GM21381 (cell line): Measurements from ENCODE around the gene KSR1.
"Not testable (repeated sequence)": the region's sequence is repeated elsewhere in the genome, so short reads cannot be mapped to it uniquely, and the experiment has no call there.

ENCODE experiments used
- ATAC-seq: cut with Tn5 transposase; IDR thresholded peaks from one replicate; pipeline ENCODE4 v1.9.1; 2021; ENCODE audit warnings: mild to moderate bottlenecking, moderate library complexity; ENCODE audit not compliant: unreplicated experiment

The KSR1 gene

DNA sequence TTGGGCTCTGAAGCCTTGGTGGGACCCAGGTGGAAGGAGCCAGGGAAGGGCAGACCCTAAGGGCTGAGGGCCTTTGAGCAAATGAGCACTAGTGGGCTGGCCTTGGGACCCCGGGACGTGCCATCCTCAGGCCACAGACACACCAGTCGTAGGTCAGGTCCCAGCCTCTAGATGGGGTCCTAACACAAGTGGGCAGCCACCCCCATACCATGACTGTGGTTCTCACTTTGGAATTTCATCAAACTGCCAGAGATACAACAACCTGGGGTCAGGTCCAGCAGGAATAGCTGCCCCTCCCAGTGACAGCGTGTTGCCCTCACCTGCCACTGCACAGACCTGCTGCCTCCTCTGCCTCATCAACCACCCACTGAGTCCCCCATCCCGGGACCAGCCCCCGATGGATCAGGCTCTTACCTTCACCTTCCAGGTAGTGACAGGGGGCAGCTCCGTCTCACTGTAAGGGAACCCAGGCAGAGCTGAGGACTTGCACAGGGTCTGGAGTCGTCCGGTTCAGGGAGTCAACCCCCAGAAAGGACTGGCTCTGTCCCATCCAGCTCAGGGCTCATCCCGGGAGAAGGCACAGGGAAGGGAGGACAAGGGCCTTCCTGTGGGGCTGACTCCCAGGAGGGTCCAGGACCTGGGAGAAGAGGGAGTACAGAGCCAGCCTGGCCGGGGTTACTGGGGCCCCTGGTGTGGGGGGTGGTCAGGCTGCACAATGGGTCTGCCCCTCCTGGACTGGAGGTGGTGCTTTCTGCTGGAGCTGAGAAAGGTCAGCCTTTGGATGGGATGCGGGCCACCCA is 214.7 kb downstream of the KSR1 start:
- ATAC-seq = no peak

DNA sequence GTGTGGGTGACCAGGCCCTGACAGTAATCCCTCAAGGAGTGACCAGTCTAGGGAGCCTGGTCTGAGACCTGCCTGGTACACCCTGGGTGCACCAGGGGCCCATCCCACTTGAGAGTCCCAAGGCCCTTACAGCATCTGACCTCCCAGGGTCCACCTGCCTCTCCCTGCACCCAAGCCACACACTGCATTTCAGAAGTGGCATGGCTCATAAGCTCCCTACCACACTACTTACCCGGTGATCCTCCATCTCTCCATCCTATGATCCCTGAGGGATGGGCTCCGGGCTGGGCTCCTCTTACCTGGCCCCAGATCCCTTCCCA is 215.3 kb downstream of the KSR1 start:
- no peak for ATAC-seq

DNA sequence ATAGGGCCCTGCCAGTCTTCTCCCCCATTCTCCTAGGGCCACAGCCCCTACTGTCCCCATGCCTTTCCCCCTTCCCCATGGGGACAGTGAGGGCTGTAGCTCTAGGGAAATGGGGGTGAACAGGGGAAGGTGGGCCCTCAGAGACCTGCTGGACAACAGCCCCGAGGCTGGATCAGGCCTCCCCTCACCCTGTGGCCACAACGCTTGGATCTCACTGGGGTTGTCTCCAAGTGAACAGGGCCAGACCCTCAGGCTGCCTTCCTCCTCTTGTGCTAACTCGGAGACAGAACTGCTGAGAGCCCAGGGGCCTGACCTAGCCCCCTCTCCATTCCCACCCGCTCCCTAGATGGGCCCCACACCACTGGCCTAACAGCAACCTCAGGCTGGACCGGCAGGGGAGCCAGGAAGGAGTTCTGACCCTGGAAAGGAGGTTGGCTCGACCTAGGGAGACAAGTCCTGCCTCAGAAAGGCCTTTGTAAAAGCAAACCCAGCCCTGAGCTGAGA is 215.8 kb downstream of the KSR1 start:
- not testable (repeated sequence) for ATAC-seq

DNA sequence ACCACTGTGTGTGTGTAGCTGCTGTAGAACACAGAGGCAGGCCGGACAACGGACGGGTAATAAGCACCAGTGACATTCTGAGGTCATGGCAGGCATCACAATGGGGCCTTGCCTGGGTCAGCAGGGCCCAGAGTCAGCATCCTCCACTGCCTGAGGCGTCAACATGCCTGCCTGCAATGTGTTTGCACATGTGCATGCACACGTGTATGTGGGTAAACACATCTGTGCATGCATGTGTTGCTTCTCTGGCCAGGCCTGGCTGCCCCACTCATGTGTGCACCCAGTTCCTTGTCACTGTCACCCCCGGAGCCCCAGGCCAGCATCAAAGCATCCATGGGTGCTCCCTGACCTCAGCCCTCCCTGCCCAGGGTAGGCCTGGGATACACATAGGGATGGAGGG is 218.1 kb downstream of the KSR1 start:
- ATAC-seq = no peak
